ENCODE data around the gene VANGL1. TPM values are rescaled to one million over a fixed set of nuclear protein-coding genes. Genes with fewer than 3 reads are reported as not detected.

The VANGL1 gene
- total RNA-seq, 1 experiment from 2014 or later: 9.9 TPM

DNA sequence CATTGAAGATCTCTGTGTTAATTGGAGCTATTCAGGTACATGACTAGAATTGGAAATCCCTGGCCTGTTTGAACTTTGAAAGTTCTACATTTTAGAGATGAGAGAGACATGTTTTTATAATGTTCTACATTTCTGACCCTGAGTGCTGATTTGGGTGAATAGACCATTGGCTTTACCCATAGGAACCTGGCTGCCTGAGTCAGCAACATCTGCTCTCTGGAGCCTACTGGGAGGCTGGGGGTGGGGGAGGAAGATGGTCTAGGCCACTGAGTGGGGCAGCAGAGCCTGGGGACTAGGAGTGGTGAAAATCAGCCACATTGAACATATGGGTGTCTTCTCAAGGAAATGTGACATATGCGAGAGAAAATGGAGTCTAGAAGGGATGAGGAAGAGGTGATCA, 1.4 kb upstream of the VANGL1 start:
- in situ Hi-C loops (cut with HindIII; ENCODE audit: low pct_unique_long_range_greater_than_20kb, low sequenced_read_pairs): no loop called here
- DNase-seq (ENCODE audit: low read depth, low spot score): no peak

DNA sequence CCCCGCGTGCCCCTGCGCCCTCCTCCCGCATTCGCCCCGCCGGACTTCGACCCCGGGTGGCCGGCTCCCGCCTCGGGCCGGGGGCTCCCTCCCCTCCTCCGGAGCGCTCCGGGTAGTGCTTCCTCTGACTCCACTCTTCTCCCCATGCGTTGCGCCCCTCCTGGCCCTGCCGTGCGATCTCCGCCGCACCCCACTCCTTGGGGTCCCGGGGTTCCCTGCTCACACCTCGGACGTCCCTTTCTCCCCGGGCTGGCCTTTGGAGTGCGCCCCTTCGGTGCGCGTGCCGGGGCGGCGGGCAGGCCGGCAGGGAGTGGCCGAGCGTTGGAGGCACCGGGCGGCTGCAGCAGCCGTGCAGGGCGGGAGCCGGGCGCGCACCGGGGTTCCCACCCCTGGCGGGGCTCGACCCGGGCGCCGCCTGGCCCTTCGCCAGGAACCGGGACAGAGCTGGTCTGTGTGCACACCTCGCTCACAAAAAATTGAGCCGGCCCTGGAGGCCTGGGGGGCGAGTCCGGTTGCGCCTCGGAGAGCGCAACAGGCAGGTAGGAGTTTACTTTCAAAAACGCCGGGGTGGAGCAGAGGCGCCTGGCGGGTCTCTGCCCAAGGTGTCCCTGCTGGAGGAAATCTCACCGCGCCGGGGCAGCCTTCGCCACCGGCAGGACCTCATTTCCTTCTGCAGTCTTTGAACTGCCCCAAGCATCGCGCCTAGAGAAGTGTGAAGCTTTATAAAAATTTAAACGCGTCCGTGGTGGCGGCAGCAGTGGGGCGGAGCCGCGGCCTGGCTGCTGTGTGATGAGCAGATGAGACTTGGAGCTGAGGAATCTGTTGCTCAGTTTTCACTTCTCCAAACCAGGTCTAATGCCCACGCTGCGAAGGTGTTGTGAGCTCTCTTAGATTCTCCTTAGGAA, 650 bp downstream of the VANGL1 start:
- peak; percentile 30 for DNase-seq (ENCODE audit: low read depth, low spot score)
- in situ Hi-C loops (cut with HindIII; ENCODE audit: low pct_unique_long_range_greater_than_20kb, low sequenced_read_pairs): no loop called here

GRCh38 chr1:115643225-115643624, 1.5 kb downstream of the VANGL1 start:
- DNase-seq (ENCODE audit: low read depth, low spot score): no peak
- in situ Hi-C loops (cut with HindIII; ENCODE audit: low pct_unique_long_range_greater_than_20kb, low sequenced_read_pairs): no loop called here

DNA sequence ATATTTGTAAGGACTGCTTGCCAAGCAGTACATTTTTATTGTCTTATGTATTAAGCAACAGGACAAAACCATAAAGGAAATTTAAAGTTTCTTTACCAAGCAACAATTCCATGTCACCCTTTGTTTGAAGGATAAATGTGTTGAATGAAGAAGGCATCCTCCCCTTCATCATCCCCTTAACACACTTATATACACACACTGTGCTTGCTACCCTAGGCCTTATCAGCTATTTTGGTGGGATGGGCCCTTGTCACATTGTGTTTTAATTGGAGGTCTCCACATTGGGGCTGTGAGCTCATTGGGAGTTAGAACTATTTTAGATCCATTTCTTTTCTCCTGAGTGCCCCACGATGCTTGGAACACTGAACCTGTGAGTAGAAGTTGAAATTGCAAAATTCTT, 1.9 kb downstream of the VANGL1 start:
- no peak for DNase-seq (ENCODE audit: low read depth, low spot score)
- in situ Hi-C loops (cut with HindIII; ENCODE audit: low pct_unique_long_range_greater_than_20kb, low sequenced_read_pairs): no loop called here

DNA sequence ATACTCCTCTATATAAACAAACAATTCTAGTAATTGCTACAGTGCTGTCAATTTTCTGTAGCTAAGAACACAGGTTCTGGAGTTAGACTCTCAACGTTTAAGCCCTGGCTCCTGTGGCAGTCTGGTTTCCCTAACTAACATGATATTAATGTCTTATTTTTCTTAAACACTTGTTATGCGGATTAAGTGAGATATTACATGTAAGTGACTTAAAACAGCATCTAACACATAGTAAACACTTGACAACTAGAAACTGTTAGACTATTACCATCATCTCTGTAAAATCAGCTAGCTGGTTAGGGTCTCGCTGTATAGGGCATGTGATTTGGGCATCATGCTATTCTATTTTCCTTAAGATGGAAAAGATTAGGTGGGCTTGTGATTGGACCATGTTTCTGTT, 2.3 kb downstream of the VANGL1 start:
- in situ Hi-C loops (cut with HindIII; ENCODE audit: low pct_unique_long_range_greater_than_20kb, low sequenced_read_pairs): no loop called here
- no peak for DNase-seq (ENCODE audit: low read depth, low spot score)

- DNase-seq (ENCODE audit: low read depth, low spot score): no peak
- in situ Hi-C loops (cut with HindIII; ENCODE audit: low pct_unique_long_range_greater_than_20kb, low sequenced_read_pairs): no loop called here
These were observed 5.3 kb downstream of the VANGL1 start for GRCh38 chr1:115647047-115647446.

- DNase-seq (ENCODE audit: low read depth, low spot score): no peak
- in situ Hi-C loops (cut with HindIII; ENCODE audit: low pct_unique_long_range_greater_than_20kb, low sequenced_read_pairs): no loop called here
These were observed 5.7 kb downstream of the VANGL1 start for GRCh38 chr1:115647507-115647906.

- in situ Hi-C loops (cut with HindIII; ENCODE audit: low pct_unique_long_range_greater_than_20kb, low sequenced_read_pairs): no loop called here
- DNase-seq (ENCODE audit: low read depth, low spot score): no peak
These were observed 6.3 kb downstream of the VANGL1 start for GRCh38 chr1:115647919-115648650.

DNA sequence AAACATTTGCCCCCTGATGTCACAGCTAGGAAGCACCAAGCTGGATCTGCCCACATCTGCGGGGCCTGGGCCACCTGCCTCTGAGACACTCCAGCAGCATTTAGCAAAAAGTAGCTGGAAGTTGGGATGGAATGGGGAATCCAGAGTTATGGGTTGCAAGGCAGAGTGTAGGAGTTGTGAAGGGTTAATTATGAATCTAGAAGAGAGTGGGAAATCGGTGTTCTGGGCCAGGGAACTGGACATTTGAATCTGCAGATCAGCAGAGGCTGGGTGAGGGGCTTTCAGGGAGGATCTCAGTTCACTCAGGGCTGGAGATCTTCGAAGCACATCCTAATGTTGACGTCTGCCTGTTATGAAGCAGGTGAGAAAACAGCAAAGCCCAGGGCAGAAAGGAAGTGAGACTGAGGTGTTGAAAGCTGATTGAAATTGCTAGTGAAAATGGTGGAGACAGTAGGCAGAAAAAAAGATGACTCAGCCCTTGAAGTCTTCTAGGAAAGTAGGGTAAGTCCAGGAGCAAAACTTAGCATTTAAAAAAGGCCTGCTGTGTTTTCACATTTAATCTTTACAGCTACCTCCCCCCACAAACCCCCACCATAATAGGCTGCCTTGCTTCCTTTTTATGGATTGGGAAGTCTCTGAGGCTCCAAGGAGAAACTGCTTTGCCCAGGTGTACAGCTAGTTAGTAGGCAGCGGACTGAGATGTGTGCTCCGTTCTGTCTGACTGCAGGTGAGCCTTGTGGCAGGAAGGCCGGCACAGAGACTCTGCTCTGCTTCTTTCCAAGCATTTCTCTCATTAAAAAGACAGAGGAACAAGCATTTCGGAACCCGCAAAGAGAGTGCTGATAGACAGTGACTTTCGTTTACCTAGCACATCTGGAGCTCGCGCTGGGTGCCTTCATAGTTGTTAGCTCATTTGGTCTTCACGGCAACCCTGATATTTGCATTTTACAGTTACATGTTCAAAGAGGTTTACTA, 7.2 kb downstream of the VANGL1 start:
- in situ Hi-C loops (cut with HindIII; ENCODE audit: low pct_unique_long_range_greater_than_20kb, low sequenced_read_pairs): no loop called here
- DNase-seq (ENCODE audit: low read depth, low spot score): no peak

- in situ Hi-C loops (cut with HindIII; ENCODE audit: low pct_unique_long_range_greater_than_20kb, low sequenced_read_pairs): no loop called here
- no peak for DNase-seq (ENCODE audit: low read depth, low spot score)
These were observed 8.2 kb downstream of the VANGL1 start for GRCh38 chr1:115649964-115650363.

DNA sequence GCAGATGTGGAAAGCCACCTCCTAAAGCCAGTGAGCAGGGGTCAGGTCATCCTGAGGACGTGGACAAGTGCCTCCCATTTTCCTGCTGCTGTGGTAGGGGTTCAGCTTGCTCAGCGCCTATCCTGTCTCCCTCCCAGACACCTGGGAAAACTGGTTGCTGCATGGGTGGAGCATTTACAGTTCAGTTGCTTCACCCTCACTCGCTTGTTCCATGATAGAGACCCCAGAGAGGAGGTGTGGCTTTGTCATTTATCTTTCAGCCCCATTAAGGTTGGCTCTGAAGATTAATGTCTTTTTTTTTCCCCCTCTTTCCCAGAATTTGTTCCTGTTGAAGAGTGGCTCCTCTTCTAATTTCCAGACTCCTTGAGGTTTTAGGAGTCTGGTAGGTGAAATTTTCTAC, 9.2 kb downstream of the VANGL1 start:
- in situ Hi-C loops (cut with HindIII; ENCODE audit: low pct_unique_long_range_greater_than_20kb, low sequenced_read_pairs): no loop called here
- DNase-seq (ENCODE audit: low read depth, low spot score): no peak

DNA sequence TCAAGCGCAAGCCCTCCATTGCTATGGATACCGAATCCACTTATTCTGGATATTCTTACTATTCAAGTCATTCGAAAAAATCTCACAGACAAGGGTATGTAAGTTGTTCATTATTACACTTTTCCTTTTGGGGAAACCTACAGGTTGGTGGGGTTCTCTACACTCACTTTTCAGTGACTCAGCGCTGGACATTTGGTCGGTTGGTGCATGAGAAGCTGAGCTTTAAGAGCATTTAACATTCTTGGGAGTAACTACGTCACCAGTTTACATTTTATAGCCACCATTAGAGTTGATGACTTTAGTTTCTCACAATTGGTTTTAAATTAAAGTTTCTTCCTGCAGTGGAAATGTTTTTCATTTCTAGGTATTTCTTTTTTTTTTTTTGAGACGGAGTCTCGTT, 9.6 kb downstream of the VANGL1 start:
- DNase-seq (ENCODE audit: low read depth, low spot score): no peak
- in situ Hi-C loops (cut with HindIII; ENCODE audit: low pct_unique_long_range_greater_than_20kb, low sequenced_read_pairs): no loop called here

DNA sequence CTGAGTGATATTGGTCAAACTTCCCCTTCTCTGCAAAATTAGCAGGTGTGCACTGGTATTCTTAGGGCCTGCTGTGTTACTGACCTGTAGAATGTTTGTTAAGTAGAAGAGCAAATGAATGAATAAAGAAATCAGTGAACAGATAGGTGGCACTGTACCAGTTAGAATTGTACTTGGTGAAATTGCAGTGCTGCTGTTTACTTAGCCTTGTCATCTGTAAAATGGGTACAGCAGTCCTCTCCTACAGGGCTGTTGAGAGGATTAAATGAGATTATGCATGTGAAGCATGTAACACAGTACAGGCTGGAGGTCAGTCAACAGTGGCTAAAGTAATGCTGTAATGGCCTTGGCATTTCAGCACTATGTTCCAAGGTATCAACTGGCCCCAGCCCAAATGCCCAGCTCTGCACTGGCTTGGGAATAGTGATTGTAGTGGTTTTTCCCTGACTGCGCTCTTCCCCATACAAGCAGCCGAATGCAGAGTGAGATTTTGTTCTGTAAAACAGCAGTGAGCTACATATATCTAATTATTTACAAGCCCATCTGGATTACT, 10.5 kb downstream of the VANGL1 start:
- no peak for DNase-seq (ENCODE audit: low read depth, low spot score)
- in situ Hi-C loops (cut with HindIII; ENCODE audit: low pct_unique_long_range_greater_than_20kb, low sequenced_read_pairs): no loop called here

GRCh38 chr1:115654125-115654524, 12.4 kb downstream of the VANGL1 start:
- in situ Hi-C loops (cut with HindIII; ENCODE audit: low pct_unique_long_range_greater_than_20kb, low sequenced_read_pairs): no loop called here
- no peak for DNase-seq (ENCODE audit: low read depth, low spot score)

DNA sequence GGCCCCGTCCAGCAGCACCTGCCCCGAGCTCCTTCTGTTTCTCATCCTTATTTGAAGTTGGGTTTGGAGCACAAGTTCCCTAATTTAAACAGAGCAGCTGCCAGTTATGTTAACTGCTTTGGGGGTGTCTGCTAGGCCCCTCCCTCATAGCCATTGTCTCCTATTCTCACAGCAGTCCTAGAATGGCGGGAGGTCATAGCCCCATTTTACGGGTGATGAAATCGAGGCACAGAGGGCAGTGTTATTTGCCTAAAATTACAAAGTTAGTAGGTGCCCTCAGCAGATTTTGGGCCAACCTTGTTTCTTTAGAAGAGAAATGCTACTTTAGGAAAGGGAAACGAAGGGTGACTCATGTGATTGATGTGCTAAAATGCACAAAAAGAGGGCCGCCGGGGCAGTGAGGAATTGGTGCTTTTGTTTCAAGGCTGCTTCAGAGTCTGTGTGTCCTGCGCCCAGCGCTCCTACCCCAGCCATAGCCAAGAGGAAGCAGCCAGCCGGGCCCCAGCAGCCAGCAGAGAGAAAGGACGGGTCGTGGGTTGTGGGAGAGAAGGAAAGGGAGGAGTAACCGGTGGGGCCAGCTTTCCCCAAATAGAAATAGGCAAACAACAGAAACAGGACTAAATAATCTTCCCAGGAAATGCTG, 13.0 kb downstream of the VANGL1 start:
- DNase-seq (ENCODE audit: low read depth, low spot score): no peak
- in situ Hi-C loops (cut with HindIII; ENCODE audit: low pct_unique_long_range_greater_than_20kb, low sequenced_read_pairs): no loop called here

- in situ Hi-C loops (cut with HindIII; ENCODE audit: low pct_unique_long_range_greater_than_20kb, low sequenced_read_pairs): no loop called here
- no peak for DNase-seq (ENCODE audit: low read depth, low spot score)
These were observed 13.5 kb downstream of the VANGL1 start for GRCh38 chr1:115655306-115655663.

DNA sequence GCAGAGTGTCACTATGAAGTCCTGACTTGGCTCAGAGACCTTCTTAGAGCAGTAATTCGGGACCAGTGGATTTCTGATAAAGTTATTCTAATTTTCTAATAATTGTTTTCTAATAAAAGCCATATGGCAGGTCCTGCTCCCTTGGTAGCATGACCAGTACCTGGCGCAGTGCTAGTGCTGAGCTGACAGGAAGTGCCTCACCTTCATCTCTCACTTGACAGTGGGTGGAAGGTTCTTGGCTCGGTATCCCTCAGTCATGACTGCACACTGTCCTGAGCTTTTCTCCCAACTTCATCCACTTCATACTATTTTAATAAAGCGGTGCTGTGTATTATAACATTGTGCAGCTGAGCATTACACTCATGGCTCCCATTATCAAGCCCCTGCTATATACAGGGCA, 14.1 kb downstream of the VANGL1 start:
- in situ Hi-C loops (cut with HindIII; ENCODE audit: low pct_unique_long_range_greater_than_20kb, low sequenced_read_pairs): no loop called here
- DNase-seq (ENCODE audit: low read depth, low spot score): no peak

Data from SK-MEL-5 (cell line).